GM12873 (cell line): ENCODE results near the gene MYO10.

ENCODE experiments used
- CTCF ChIP-seq: IDR thresholded peaks from 2 replicates; pipeline ENCODE4 v1.5.1; 2012; ENCODE audit warnings: low read depth, mild to moderate bottlenecking, moderate library complexity, low read length, control low read depth; ENCODE audit not compliant: insufficient read depth; ENCODE audit errors: missing control alignments

The MYO10 gene

GRCh38 chr5:16807547-16807864, 128.6 kb downstream of the MYO10 start:
- no peak for TF ChIP-seq CTCF

- no peak for TF ChIP-seq CTCF
Observed at GRCh38 chr5:16806711-16807546, 129.2 kb downstream of the MYO10 start.

- no peak for TF ChIP-seq CTCF
Observed at GRCh38 chr5:16805486-16805885, 130.6 kb downstream of the MYO10 start.

GRCh38 chr5:16803831-16804230, 132.3 kb downstream of the MYO10 start:
- no peak for TF ChIP-seq CTCF

- no peak for TF ChIP-seq CTCF
Observed at GRCh38 chr5:16800477-16800876, 135.6 kb downstream of the MYO10 start.

- TF ChIP-seq CTCF: no peak
Observed at GRCh38 chr5:16799796-16800195, 136.3 kb downstream of the MYO10 start.

GRCh38 chr5:16797951-16798350, 138.1 kb downstream of the MYO10 start:
- TF ChIP-seq CTCF: no peak
